Lower leg skin (tissue), 3 donors: ENCODE data around the gene MBOAT1.

ENCODE experiments used
- CTCF ChIP-seq, 3 donors: fragments of 450-650 bp; IDR thresholded peaks; one replicate each; pipeline ENCODE4 v1.5.1; 2016; ENCODE audit warnings: antibody characterized with exemption in 3 of 3, mild to moderate bottlenecking in 3 of 3, moderate library complexity in 2 of 3
- POLR2A ChIP-seq, 2 donors: fragments of 450-650 bp; IDR thresholded peaks; one replicate each; pipeline ENCODE4 v1.6.1; 2016 to 2017; ENCODE audit warnings: antibody characterized with exemption in 2 of 2, mild to moderate bottlenecking in 1 of 2, moderate library complexity in 1 of 2

GRCh38 chr6:20159098-20159497 lies 53.2 kb downstream of the MBOAT1 start:
- TF ChIP-seq POLR2A (IDR thresholded peaks at IDR 0.05) (no peak), CTCF (IDR thresholded peaks at IDR 0.05) (no peak)
